IPS-18a (cell line): ENCODE measurements around the gene KAT6B.

Source experiments
- H3K27ac ChIP-seq: one replicate; pipeline ENCODE4 v1.5.1; 2013; ENCODE audit warnings: low read length
- H3K27me3 ChIP-seq: one replicate; pipeline ENCODE4 v1.6.1; 2013; ENCODE audit warnings: mild to moderate bottlenecking, low read length; ENCODE audit not compliant: control insufficient read depth, insufficient read depth
- H3K36me3 ChIP-seq: one replicate; pipeline ENCODE4 v1.6.1; 2013; ENCODE audit warnings: low read depth, low read length; ENCODE audit not compliant: control insufficient read depth
- H3K4me1 ChIP-seq: one replicate; pipeline ENCODE4 v1.6.1; 2013; ENCODE audit warnings: low read depth, low read length; ENCODE audit not compliant: control insufficient read depth
- H3K4me3 ChIP-seq: one replicate; pipeline ENCODE4 v1.5.1; 2013; ENCODE audit warnings: low read length
- H3K9ac ChIP-seq: one replicate; pipeline ENCODE4 v1.6.1; 2013; ENCODE audit warnings: mild to moderate bottlenecking, low read length, moderate library complexity
- H3K9me3 ChIP-seq: one replicate; pipeline ENCODE4 v1.6.1; 2013; ENCODE audit warnings: low read depth, low read length; ENCODE audit not compliant: control insufficient read depth

The KAT6B gene

GRCh38 chr10:75061709-75062505 is 235.5 kb downstream of the KAT6B start:
- H3K9ac ChIP-seq: no peak overlapping the region
- H3K9me3 ChIP-seq: no peaks in the 10 kb centered on the region
- no peak overlapping the region for H3K4me3 ChIP-seq
- no peaks in the 10 kb centered on the region for H3K36me3 ChIP-seq
- H3K4me1 ChIP-seq: no peaks in the 10 kb centered on the region
- H3K27me3 ChIP-seq: no peaks in the 10 kb centered on the region
- no peak overlapping the region for H3K27ac ChIP-seq

GRCh38 chr10:75062506-75063299 is 236.3 kb downstream of the KAT6B start:
- Histone ChIP-seq H3K27me3 (no peaks in the 10 kb centered on the region), H3K9ac (no peak overlapping the region), H3K27ac (no peak overlapping the region)

GRCh38 chr10:75063461-75064230 is 237.2 kb downstream of the KAT6B start:
- Histone ChIP-seq H3K36me3 (no peaks in the 10 kb centered on the region), H3K4me1 (no peaks in the 10 kb centered on the region), H3K27ac (no peak overlapping the region), H3K4me3 (no peak overlapping the region), H3K27me3 (no peaks in the 10 kb centered on the region), H3K9me3 (no peaks in the 10 kb centered on the region), H3K9ac (no peak overlapping the region)

More at GRCh38 chr10:75062506-75063299, 236.3 kb downstream of the KAT6B start:
- H3K36me3 ChIP-seq: no peaks in the 10 kb centered on the region
- H3K4me1 ChIP-seq: no peaks in the 10 kb centered on the region
- no peak overlapping the region for H3K4me3 ChIP-seq
- no peaks in the 10 kb centered on the region for H3K9me3 ChIP-seq

GRCh38 chr10:75065076-75065475 is 238.7 kb downstream of the KAT6B start:
- no peak overlapping the region for H3K4me3 ChIP-seq
- no peak overlapping the region for H3K27ac ChIP-seq
- H3K9ac ChIP-seq: no peak overlapping the region
- no peaks in the 10 kb centered on the region for H3K27me3 ChIP-seq
- no peaks in the 10 kb centered on the region for H3K9me3 ChIP-seq
- H3K4me1 ChIP-seq: no peaks in the 10 kb centered on the region
- no peaks in the 10 kb centered on the region for H3K36me3 ChIP-seq

- Histone ChIP-seq H3K9ac (no peak overlapping the region), H3K36me3 (no peaks in the 10 kb centered on the region), H3K27me3 (no peaks in the 10 kb centered on the region), H3K9me3 (no peaks in the 10 kb centered on the region), H3K4me1 (no peaks in the 10 kb centered on the region), H3K27ac (no peak overlapping the region), H3K4me3 (no peak overlapping the region)
These were observed 239.9 kb downstream of the KAT6B start for GRCh38 chr10:75066271-75066670.

- Histone ChIP-seq H3K27ac (no peak overlapping the region), H3K36me3 (no peaks in the 10 kb centered on the region), H3K27me3 (no peaks in the 10 kb centered on the region), H3K9ac (no peak overlapping the region), H3K9me3 (no peaks in the 10 kb centered on the region), H3K4me1 (no peaks in the 10 kb centered on the region), H3K4me3 (no peak overlapping the region)
These were observed 240.9 kb downstream of the KAT6B start for GRCh38 chr10:75067272-75067671.

GRCh38 chr10:75068523-75068922 is 242.1 kb downstream of the KAT6B start:
- Histone ChIP-seq H3K27me3 (no peaks in the 10 kb centered on the region), H3K36me3 (no peaks in the 10 kb centered on the region), H3K9me3 (no peaks in the 10 kb centered on the region), H3K4me1 (no peaks in the 10 kb centered on the region), H3K27ac (no peak overlapping the region), H3K4me3 (no peak overlapping the region), H3K9ac (no peak overlapping the region)

- H3K9ac ChIP-seq: no peak overlapping the region
These were observed 244.1 kb downstream of the KAT6B start for GRCh38 chr10:75070476-75070875.

GRCh38 chr10:75070961-75071428 is 244.6 kb downstream of the KAT6B start:
- H3K9me3 ChIP-seq: no peaks in the 10 kb centered on the region
- H3K4me1 ChIP-seq: peaks cover 2% of the 10 kb centered on the region
- H3K36me3 ChIP-seq: no peaks in the 10 kb centered on the region
- no peaks in the 10 kb centered on the region for H3K27me3 ChIP-seq
- no peak overlapping the region for H3K4me3 ChIP-seq
- no peak overlapping the region for H3K9ac ChIP-seq
- H3K27ac ChIP-seq: no peak overlapping the region

More at GRCh38 chr10:75070476-75070875, 244.1 kb downstream of the KAT6B start:
- no peak overlapping the region for H3K4me3 ChIP-seq
- no peak overlapping the region for H3K27ac ChIP-seq
- H3K9me3 ChIP-seq: no peaks in the 10 kb centered on the region
- no peaks in the 10 kb centered on the region for H3K4me1 ChIP-seq
- no peaks in the 10 kb centered on the region for H3K36me3 ChIP-seq
- no peaks in the 10 kb centered on the region for H3K27me3 ChIP-seq

- H3K27ac ChIP-seq: no peak overlapping the region
- H3K9me3 ChIP-seq: no peaks in the 10 kb centered on the region
- H3K4me1 ChIP-seq: peaks cover 3% of the 10 kb centered on the region
- H3K36me3 ChIP-seq: no peaks in the 10 kb centered on the region
- no peak overlapping the region for H3K4me3 ChIP-seq
- no peak overlapping the region for H3K9ac ChIP-seq
- no peaks in the 10 kb centered on the region for H3K27me3 ChIP-seq
These were observed 245.4 kb downstream of the KAT6B start for GRCh38 chr10:75071756-75072155.

- no peaks in the 10 kb centered on the region for H3K27me3 ChIP-seq
- no peaks in the 10 kb centered on the region for H3K36me3 ChIP-seq
- H3K4me1 ChIP-seq: peaks cover 3% of the 10 kb centered on the region
- H3K9me3 ChIP-seq: no peaks in the 10 kb centered on the region
- no peak overlapping the region for H3K4me3 ChIP-seq
- no peak overlapping the region for H3K9ac ChIP-seq
- H3K27ac ChIP-seq: no peak overlapping the region
These were observed 246.3 kb downstream of the KAT6B start for GRCh38 chr10:75072727-75073126.
